HL-60 (cell line): ENCODE data around the gene TTC33.

ENCODE experiments used
- DNase-seq, 2 experiments: peaks; one replicate each; pipeline ENCODE4 v3.0.0-alpha.2; 2010 to 2020; ENCODE audit warnings: low read depth in 1 of 2, low spot score in 1 of 2
- H3K27ac ChIP-seq: fragments of 250-450 bp; sonication (Bioruptor Pico); replicated peaks from 2 replicates; pipeline ENCODE4 v1.5.1; 2020; ENCODE audit warnings: mild to moderate bottlenecking, moderate library complexity
- H3K27me3 ChIP-seq: fragments of 250-450 bp; sonication (Bioruptor Pico); 2 replicates; pipeline ENCODE4 v1.5.1; 2021; ENCODE audit warnings: mild to moderate bottlenecking, moderate library complexity; ENCODE audit not compliant: insufficient read depth, poor library complexity, severe bottlenecking
- H3K4me3 ChIP-seq: replicated peaks from 2 replicates; pipeline ENCODE4 v1.5.1; 2011; ENCODE audit warnings: mild to moderate bottlenecking, control low read depth, low read length; ENCODE audit not compliant: insufficient read depth
- CTCF ChIP-seq: IDR thresholded peaks from one replicate; pipeline ENCODE4 v1.5.1; 2011; ENCODE audit warnings: low read length, control low read depth, inconsistent platforms; ENCODE audit not compliant: insufficient read depth
- GABPA ChIP-seq: IDR thresholded peaks from 2 replicates; pipeline ENCODE4 v1.6.1; 2012; ENCODE audit warnings: low read depth
- POLR2AphosphoS5 ChIP-seq: IDR thresholded peaks from 2 replicates; pipeline ENCODE4 v1.6.1; 2012; ENCODE audit warnings: low read depth
- REST ChIP-seq: IDR thresholded peaks from 2 replicates; pipeline ENCODE4 v1.6.1; 2012; ENCODE audit warnings: low read depth; ENCODE audit not compliant: insufficient replicate concordance
- SPI1 ChIP-seq: IDR thresholded peaks from 2 replicates; pipeline ENCODE4 v1.6.1; 2012; ENCODE audit warnings: low read depth, mild to moderate bottlenecking, borderline replicate concordance

Gene TTC33

GRCh38 chr5:40502736-40503135, 253.0 kb downstream of the TTC33 start:
- H3K27ac ChIP-seq: no peak overlapping the region
- DNase-seq: no peak

GRCh38 chr5:40501711-40502444, 253.9 kb downstream of the TTC33 start:
- Histone ChIP-seq H3K27ac (no peak overlapping the region), H3K4me3 (no peak overlapping the region), H3K27me3 (no peaks in the 10 kb centered on the region)
- no peak for DNase-seq
- TF ChIP-seq CTCF (no peak), SPI1 (no peak), GABPA (no peak), POLR2AphosphoS5 (no peak)

More at GRCh38 chr5:40502736-40503135, 253.0 kb downstream of the TTC33 start:
- no peak for TF ChIP-seq CTCF
- TF ChIP-seq SPI1: peak; percentile 90
- H3K4me3 ChIP-seq: no peak overlapping the region
- H3K27me3 ChIP-seq: no peaks in the 10 kb centered on the region

GRCh38 chr5:40499518-40500273, 256.1 kb downstream of the TTC33 start:
- no peaks in the 10 kb centered on the region for H3K27me3 ChIP-seq
- TF ChIP-seq REST (no peak), POLR2AphosphoS5 (no peak), CTCF (no peak), SPI1 (no peak), GABPA (no peak)
- no peak overlapping the region for H3K27ac ChIP-seq
- H3K4me3 ChIP-seq: no peak overlapping the region
- no peak for DNase-seq

GRCh38 chr5:40499007-40499406, 256.8 kb downstream of the TTC33 start:
- no peak for DNase-seq
- H3K27ac ChIP-seq: no peak overlapping the region
- no peaks in the 10 kb centered on the region for H3K27me3 ChIP-seq
- H3K4me3 ChIP-seq: no peak overlapping the region
- TF ChIP-seq POLR2AphosphoS5: no peak
- TF ChIP-seq SPI1: no peak
- no peak for TF ChIP-seq GABPA
- no peak for TF ChIP-seq CTCF
- TF ChIP-seq REST: no peak
